CD4-positive, alpha-beta T cell treated with Interleukin-6 at 100 ng/mL for 8 hours (primary cell): Measurements from ENCODE around the gene BATF2.
"Not testable (repeated sequence)": the region's sequence is repeated elsewhere in the genome, so short reads cannot be mapped to it uniquely, and the experiment has no call there.

Source experiments
- DNase-seq: peaks from one replicate; pipeline ENCODE4 v3.0.0-alpha.2; 2020; ENCODE audit warnings: mixed read lengths, low spot score

BATF2 gene

GRCh38 chr11:65013130-65013887, 16.5 kb upstream of the BATF2 start:
- peak; percentile 89 for DNase-seq

DNA sequence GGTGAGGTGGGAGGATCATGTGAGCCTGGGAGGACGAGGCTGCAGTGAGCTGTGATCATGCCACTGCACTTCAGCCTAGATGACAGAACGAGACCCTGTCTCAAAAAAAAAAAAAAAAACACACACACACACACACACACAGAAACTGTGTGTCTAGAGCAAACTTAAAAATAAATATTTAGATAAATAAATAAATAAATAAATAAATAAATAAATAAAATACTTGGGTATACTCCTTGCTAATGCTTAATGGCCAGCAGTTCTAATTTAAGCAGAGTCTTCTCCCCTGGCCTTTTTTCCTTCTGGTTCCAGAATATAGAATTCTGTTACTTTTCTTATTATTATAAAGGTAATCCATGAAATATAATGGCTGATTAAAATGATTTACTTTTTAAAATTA, 12.1 kb upstream of the BATF2 start:
- DNase-seq: no peak

DNA sequence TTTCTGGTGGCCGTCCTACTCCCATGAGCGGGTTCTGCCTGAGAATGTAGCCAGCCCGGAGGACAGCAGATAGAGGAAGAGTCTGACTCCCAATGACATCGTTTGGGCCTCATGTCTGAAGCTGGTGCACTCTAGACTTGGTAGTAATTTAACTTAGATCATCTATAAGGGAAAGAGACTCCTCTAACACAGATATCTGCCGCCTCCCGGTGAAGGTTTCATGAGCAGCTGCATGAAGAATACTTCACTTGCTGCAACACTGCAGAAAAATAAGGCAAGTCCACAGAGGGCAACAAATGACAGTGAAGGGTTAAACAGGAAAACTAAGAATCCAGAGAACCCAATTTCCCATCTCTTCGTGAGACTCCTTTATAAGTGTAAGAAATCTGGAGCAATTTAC, 11.2 kb upstream of the BATF2 start:
- no peak for DNase-seq

- DNase-seq: not testable (repeated sequence)
These were observed 7.2 kb upstream of the BATF2 start for GRCh38 chr11:65003968-65004367.

- DNase-seq: no peak
These were observed 6.5 kb upstream of the BATF2 start for GRCh38 chr11:65003282-65003681.

GRCh38 chr11:65002706-65003105, 5.9 kb upstream of the BATF2 start:
- no peak for DNase-seq

DNA sequence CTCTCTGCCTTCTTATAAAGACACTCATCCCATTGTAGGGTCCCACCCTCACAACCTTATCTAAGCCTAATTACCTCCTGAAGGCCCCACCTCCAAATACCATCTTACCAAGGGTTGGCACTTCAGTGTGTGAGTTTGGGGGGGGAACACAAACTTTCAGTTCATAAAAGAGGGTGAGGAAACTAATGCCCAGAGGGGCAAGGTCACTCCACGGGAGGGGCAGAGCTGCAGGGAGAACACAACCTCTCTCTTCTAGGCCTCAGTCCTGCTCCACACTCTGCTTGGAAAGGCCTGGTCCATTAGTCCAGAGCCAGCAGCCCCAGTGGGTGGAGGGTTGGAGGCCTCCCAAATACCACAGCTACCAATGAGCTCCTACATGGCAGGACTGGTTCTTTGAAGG, 2.7 kb upstream of the BATF2 start:
- DNase-seq: no peak

DNA sequence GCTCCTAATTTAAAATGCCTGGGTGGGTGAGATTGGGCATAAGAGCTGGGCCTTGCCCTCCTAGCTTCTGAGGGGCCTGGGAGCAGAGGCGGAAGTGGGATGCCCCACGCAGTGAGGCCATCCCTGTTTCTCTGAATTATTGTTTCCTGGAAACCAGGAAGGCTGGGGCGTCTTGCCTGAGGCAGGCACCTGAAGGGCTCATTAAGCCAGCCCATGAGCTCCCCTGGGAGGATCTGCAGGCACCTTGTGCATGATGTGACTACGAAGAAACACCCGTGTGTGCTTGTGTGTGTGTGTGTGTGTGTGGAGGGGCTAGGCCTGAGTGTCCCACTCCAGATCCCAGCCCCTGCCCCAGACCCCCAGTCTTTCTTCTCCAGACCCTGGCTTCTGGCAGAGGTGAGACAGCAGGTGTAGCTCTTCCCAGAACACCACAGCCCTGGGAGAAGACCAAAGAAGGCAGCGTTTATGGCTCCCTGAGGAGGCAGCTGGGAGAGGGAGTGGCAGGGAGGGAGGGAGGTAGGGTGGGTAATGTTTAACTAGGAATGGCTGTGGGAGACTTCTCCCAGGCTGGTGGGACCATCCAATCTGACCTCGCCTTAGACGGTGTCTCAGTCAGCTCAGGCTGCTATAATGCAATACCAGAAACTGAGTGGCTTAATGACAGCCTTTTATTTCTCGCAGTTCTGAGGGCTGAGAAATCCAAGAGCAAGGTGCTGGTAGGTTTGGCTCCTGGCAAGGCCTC, 2.1 kb upstream of the BATF2 start:
- no peak for DNase-seq

DNA sequence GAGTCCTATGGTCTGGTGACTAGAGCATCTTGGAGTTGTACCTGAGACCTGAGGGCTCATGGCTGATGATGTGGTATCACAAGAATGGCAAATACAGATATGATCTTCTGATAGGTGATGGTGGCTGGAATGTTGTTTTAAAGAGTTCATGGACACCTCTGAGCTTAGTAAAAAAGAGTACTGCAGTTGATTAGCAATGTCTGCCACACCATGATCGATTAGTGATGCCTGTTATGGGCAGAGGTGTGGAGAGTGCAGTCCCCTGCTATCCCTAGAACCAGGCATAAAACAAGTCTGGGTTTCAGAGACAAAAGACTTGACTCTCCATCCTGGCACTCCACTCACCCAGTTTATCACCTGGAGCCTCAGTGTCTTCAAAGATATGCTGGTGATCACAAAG, 1.4 kb upstream of the BATF2 start:
- DNase-seq: no peak

DNA sequence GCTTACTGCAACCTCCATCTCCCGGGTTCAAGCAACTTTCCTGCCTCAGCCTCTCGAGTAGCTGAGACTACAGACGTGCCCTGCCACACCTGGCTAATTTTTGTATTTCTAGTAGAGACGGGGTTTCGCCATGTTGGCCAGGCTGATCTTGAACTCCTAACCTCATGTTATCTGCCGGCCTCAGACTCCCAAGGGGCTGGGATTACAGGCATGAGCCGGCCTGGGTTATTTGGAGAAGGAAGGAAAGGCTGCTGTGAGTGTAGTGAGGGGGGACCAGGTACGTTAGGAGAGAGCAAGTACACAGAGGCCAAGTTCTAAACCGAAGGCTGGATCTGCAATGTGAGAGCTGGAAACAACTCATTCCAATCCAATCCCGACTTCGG, 453 bp downstream of the BATF2 start:
- no peak for DNase-seq

DNA sequence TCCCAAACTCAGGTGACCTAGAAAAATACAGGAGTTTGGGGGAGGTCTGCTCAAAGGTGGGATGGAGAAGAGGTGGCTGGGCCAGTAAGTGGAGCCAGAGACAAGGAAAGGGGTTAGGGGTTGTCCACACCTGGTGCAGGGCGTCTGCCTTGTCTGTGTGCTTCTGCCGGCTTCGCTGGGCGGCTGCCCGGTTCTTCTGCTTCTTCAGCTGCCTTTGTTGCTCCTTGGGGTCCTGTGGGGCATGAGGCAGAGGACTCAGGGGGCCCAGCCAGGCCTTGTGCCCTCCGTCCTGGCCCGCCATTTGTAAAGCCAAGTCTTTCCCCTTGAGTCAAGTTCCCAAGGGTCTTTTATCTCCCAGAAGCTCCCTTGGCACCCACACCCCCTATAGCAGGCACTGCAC, 2.5 kb downstream of the BATF2 start:
- no peak for DNase-seq

GRCh38 chr11:64990222-64990923, 6.4 kb downstream of the BATF2 start:
- no peak for DNase-seq

- DNase-seq: no peak
These were observed 7.4 kb downstream of the BATF2 start for GRCh38 chr11:64989416-64989815.

GRCh38 chr11:64987998-64988854, 8.5 kb downstream of the BATF2 start:
- no peak for DNase-seq

- DNase-seq: not testable (repeated sequence)
These were observed 13.4 kb downstream of the BATF2 start for GRCh38 chr11:64983339-64983738.

- no peak for DNase-seq
These were observed 20.1 kb downstream of the BATF2 start for GRCh38 chr11:64976651-64977050.

GRCh38 chr11:64974124-64974523, 22.6 kb downstream of the BATF2 start:
- DNase-seq: no peak

DNA sequence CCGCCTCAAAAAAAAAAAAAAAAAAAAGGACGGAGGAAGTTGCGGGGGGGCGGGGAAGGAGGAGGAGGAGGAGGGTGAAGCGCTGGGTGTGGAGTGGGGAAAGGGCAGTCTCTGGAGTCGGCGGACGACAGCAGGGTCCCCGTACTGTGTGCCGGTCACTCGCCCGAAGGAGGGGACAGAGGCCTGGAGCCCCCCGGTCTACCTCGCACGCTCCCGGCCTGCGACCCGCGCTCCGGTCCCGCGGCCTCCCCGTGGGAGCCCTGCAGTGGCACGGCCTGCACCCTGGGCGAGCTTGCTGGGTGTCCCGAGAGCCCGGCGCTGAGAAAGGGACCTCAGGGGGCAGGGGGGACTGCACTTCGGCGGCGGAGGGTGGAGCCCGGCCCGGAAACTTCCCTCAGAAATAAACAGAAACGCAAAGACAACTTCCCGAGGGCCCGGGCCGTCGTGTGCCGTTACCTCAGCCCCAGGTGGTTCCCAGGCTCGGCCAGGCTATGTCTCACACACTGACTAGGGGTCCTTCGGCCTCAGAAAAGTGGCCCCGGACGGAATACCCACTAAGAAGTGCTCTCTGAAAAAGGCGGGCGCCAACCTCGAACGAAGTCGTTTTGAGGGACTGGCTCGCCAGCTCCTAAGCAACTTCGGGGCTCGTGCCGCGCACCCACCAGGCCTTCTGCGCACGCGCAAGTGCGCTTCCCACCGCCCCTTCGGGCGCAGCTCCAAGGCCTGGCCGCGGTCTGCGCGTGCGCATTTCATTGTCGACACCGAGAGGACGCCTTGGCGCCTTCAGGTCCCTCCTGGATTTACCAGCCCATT, 25.1 kb downstream of the BATF2 start, which contains the start of gene MAJIN:
TSS of gene MAJIN (minus strand) at position 688 of the 813 bp plus-strand sequence. CDS start 12,703 bp downstream, outside the sequence.
- DNase-seq: peak; percentile 89

GRCh38 chr11:64970731-64971151, 26.0 kb downstream of the BATF2 start:
- peak; percentile 6 for DNase-seq

DNA sequence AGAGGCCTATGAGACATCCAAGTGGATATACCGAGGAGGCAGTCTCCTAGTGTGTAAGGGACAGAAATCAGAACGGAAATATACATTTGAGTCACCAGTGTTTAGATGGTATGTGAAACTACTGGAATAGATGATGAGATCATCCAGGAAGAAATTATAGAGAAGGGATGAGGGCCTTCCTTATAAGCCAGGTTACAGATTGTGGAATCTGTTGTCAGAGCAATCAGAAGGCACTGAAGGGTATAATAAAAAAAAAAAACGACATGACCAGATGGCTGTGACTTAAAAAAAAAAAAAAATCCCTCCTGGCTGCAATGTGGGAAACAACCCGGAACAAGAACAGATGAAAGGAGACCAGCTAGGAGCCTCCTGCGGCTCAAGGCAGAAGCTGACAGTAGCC, 27.6 kb downstream of the BATF2 start:
- DNase-seq: no peak

DNA sequence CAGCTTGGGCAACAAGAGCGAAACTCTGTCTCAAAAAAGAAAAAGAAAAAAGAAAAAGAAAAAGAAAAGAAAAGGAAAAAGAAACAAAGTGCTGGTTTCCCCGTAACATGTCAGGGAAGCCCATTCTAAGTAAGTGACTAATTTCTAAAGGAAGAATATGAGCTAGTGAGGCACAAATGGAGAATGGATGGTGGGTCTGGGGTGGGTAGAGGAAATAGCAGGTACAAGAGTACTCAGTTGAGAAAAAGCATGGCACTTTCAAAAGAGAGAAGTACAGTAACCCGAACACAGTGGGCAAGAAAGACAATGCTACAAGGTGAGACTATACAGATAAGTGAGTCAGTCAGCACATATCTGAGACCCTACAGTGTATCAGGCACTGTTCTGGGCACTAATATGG, 29.4 kb downstream of the BATF2 start:
- DNase-seq: no peak
